K562 (cell line): ENCODE results near the gene BTBD18. TPM values are rescaled to one million over a fixed set of nuclear protein-coding genes. Genes with fewer than 3 reads are reported as not detected.

Source experiments
- ATAC-seq: fragments of 200-7000 bp; cut with Tn5 transposase; 3 replicates; pipeline ENCODE4 v1.9.1; 2020; ENCODE audit warnings: moderate library complexity
- BruUV-seq: library from RNA; stranded (reverse); fragments of 400-500 nt; replicated peaks from 2 replicates; lab custom pipeline; 2021; lab: Mats Ljungman, UMichigan
- CTCF ChIA-PET: fragments of 300-600 bp; formaldehyde crosslinking; extraction: SDS; loops from one replicate; lab custom pipeline; 2021; ENCODE audit warnings: low intra/inter-chr PET ratio; lab: Yijun Ruan, JAX
- POLR2A ChIA-PET: fragments of 300-600, 350-650 bp; sonication (Branson Sonifier 250); formaldehyde crosslinking; extraction: SDS; loops from one replicate; lab custom pipeline; 2021; ENCODE audit warnings: antibody characterized with exemption, inconsistent platforms; lab: Yijun Ruan, JAX
- DNase-seq, 4 experiments: peaks; one replicate each; pipeline versions ENCODE4 v3.0.0 to v3.0.0-alpha.2; 2011 to 2018; ENCODE audit warnings: low spot score in 3 of 4, mixed read lengths in 3 of 4; ENCODE audit errors: extremely low read depth in 1 of 4
- FAIRE-seq: peaks from 2 replicates; lab custom pipeline; 2011; peaks lifted over from hg19 to GRCh38; lab: Jason Lieb, UNC
- H2AFZ ChIP-seq: 2 replicates; pipeline ENCODE4 v1.6.0; 2011; ENCODE audit warnings: low read depth, low read length, control low read depth, inconsistent platforms
- H3K27ac ChIP-seq: fragments of 200-600 bp; 3 replicates; pipeline ENCODE4 v1.8.0; 2011; ENCODE audit warnings: low read depth, mild to moderate bottlenecking, control low read depth, inconsistent platforms, low read length, moderate library complexity, mixed read lengths; ENCODE audit errors: extremely low read depth
- H3K27me3 ChIP-seq, 2 experiments: fragments of 300-600 bp in 1 of 2; 2 replicates in 1 of 2; 3 replicates in 1 of 2; pipeline versions ENCODE4 v1.6.0 to v1.8.0; 2011; ENCODE audit warnings: inconsistent platforms in 2 of 2, low read length in 2 of 2, mild to moderate bottlenecking in 1 of 2, mixed read lengths in 1 of 2, moderate library complexity in 1 of 2; ENCODE audit not compliant: control insufficient read depth in 2 of 2, insufficient read depth in 2 of 2
- H3K36me3 ChIP-seq: fragments of 300-600 bp; 3 replicates; pipeline ENCODE4 v1.8.0; 2011; ENCODE audit warnings: mild to moderate bottlenecking, low read length, inconsistent platforms; ENCODE audit not compliant: control insufficient read depth, insufficient read depth
- H3K4me1 ChIP-seq, 2 experiments: fragments of 200-600 bp in 1 of 2; replicated peaks in 1 of 2; 2 replicates in 1 of 2; 3 replicates in 1 of 2; pipeline versions ENCODE4 v1.5.1 to v1.8.0; 2011; ENCODE audit warnings: inconsistent platforms in 2 of 2, low read length in 2 of 2, mild to moderate bottlenecking in 1 of 2, mixed read lengths in 1 of 2, moderate library complexity in 1 of 2; ENCODE audit not compliant: control insufficient read depth in 2 of 2, insufficient read depth in 2 of 2
- H3K4me2 ChIP-seq: 2 replicates; pipeline ENCODE4 v1.6.1; 2011; ENCODE audit warnings: low read length, control low read depth, inconsistent platforms, mixed read lengths; ENCODE audit not compliant: insufficient read depth
- H3K4me3 ChIP-seq: fragments of 200-600 bp; sonication (generic), shearing (Covaris generic); 2 replicates; pipeline ENCODE4 v1.5.1; 2016; ENCODE audit warnings: control low read depth, inconsistent platforms
- H3K79me2 ChIP-seq: fragments of 200-600 bp; 3 replicates; pipeline ENCODE4 v1.8.0; 2011; ENCODE audit warnings: low read length, inconsistent platforms; ENCODE audit not compliant: control insufficient read depth, insufficient read depth
- H3K9ac ChIP-seq, 2 experiments: 2 replicates each; pipeline versions ENCODE4 v1.6.0 to v1.6.1; 2011; ENCODE audit warnings: low read depth in 2 of 2, low read length in 2 of 2, control low read depth in 1 of 2, inconsistent platforms in 1 of 2, mild to moderate bottlenecking in 1 of 2, mixed read lengths in 1 of 2; ENCODE audit not compliant: insufficient read depth in 1 of 2
- H3K9me1 ChIP-seq: one replicate; pipeline ENCODE4 v1.6.0; 2011; ENCODE audit warnings: inconsistent platforms, mild to moderate bottlenecking, low read length, moderate library complexity; ENCODE audit not compliant: control insufficient read depth, insufficient read depth
- H3K9me3 ChIP-seq: replicated peaks from 2 replicates; pipeline ENCODE4 v1.5.1; 2011; ENCODE audit warnings: low read depth, low read length, inconsistent platforms; ENCODE audit not compliant: control insufficient read depth, insufficient read depth
- H4K20me1 ChIP-seq: replicated peaks from 2 replicates; pipeline ENCODE4 v1.6.1; 2011; ENCODE audit warnings: low read length, inconsistent platforms, mixed read lengths; ENCODE audit not compliant: control insufficient read depth, insufficient read depth
- ARID1B ChIP-seq: fragments of 450-650 bp; IDR thresholded peaks from 2 replicates; pipeline ENCODE4 v1.6.1; 2016; ENCODE audit warnings: antibody characterized with exemption, mild to moderate bottlenecking, inconsistent platforms
- ARID3A ChIP-seq: IDR thresholded peaks from 2 replicates; pipeline ENCODE4 v1.6.1; 2012; ENCODE audit warnings: low read depth, low read length, improper control_type of control experiment, borderline replicate concordance
- CBX5 ChIP-seq: IDR thresholded peaks from 2 replicates; pipeline ENCODE4 v1.6.1; 2014; ENCODE audit warnings: low read depth, borderline replicate concordance
- LARP7 ChIP-seq: fragments of 450-650 bp; IDR thresholded peaks from 2 replicates; pipeline ENCODE4 v1.6.1; 2016
- MYC ChIP-seq, 2 experiments: fragments of 250-450 bp in 1 of 2; sonication (Bioruptor Pico) in 1 of 2; IDR thresholded peaks; 2 replicates each; pipeline versions ENCODE4 v1.5.1 to v1.6.1; 2012 to 2021; ENCODE audit warnings: low read depth in 2 of 2, borderline replicate concordance in 1 of 2, improper control_type of control experiment in 1 of 2, low read length in 1 of 2, mild to moderate bottlenecking in 1 of 2, moderate library complexity in 1 of 2
- NR2C2 ChIP-seq, 2 experiments: fragments of 200-800 bp in 1 of 2; sonication (Bioruptor generic) in 1 of 2; sonication (generic) in 1 of 2; formaldehyde crosslinking in 1 of 2; IDR thresholded peaks; 2 replicates each; pipeline versions ENCODE4 v1.6.1 to v1.8.0; 2016 to 2022; ENCODE audit warnings: mild to moderate bottlenecking in 1 of 2, missing compliant biosample characterization in 1 of 2, missing genetic modification characterization in 1 of 2, missing genetic modification reagents in 1 of 2
- NR3C1 ChIP-seq: sonication (generic); formaldehyde crosslinking; IDR thresholded peaks from 2 replicates; pipeline ENCODE4 v1.8.1; 2022; ENCODE audit warnings: missing genetic modification reagents
- PHB ChIP-seq: fragments of 250-450 bp; sonication (Bioruptor Pico); IDR thresholded peaks from 2 replicates; pipeline ENCODE4 v1.5.0; 2021
- PHB2 ChIP-seq: fragments of 450-650 bp; IDR thresholded peaks from 2 replicates; pipeline ENCODE4 v1.6.1; 2017; ENCODE audit warnings: low read depth
- RCOR1 ChIP-seq, 2 experiments: IDR thresholded peaks; 2 replicates each; pipeline ENCODE4 v1.6.1; 2012; ENCODE audit warnings: low read depth in 2 of 2, low read length in 2 of 2, borderline replicate concordance in 1 of 2, improper control_type of control experiment in 1 of 2
- SIX5 ChIP-seq, 2 experiments: IDR thresholded peaks; 2 replicates each; pipeline ENCODE4 v1.6.1; 2011; ENCODE audit warnings: low read length in 2 of 2, borderline replicate concordance in 1 of 2, low read depth in 1 of 2, mild to moderate bottlenecking in 1 of 2, moderate library complexity in 1 of 2; ENCODE audit not compliant: insufficient read depth in 1 of 2
- SRSF1 ChIP-seq: fragments of 200-400 bp; formaldehyde crosslinking; IDR thresholded peaks from 2 replicates; pipeline ENCODE4 v1.6.1; 2017; ENCODE audit warnings: mild to moderate bottlenecking, low read depth, low read length, moderate library complexity
- SUPT5H ChIP-seq: fragments of 450-650 bp; IDR thresholded peaks from 2 replicates; pipeline ENCODE4 v1.6.1; 2016
- VEZF1 ChIP-seq: fragments of 200-800 bp; sonication (Bioruptor generic); IDR thresholded peaks from 2 replicates; pipeline ENCODE4 v1.6.1; 2017; ENCODE audit warnings: missing genetic modification characterization, missing compliant biosample characterization
- ZNF311 ChIP-seq: fragments of 250-450 bp; sonication (Bioruptor Pico); IDR thresholded peaks from 2 replicates; pipeline ENCODE4 v1.4.0; 2020; ENCODE audit warnings: mild to moderate bottlenecking, moderate library complexity
- ZNF551 ChIP-seq: fragments of 250-450 bp; sonication (Bioruptor Pico); IDR thresholded peaks from 2 replicates; pipeline ENCODE4 v1.5.0; 2021; ENCODE audit warnings: mild to moderate bottlenecking, moderate library complexity
- ZNF695 ChIP-seq: fragments of 450-650 bp; formaldehyde crosslinking; IDR thresholded peaks from 2 replicates; pipeline ENCODE4 v1.4.0; 2020; ENCODE audit warnings: mild to moderate bottlenecking, moderate library complexity
- WGBS: fragments of 100-300 bp; shearing (Covaris generic); methylation state at CpG from one replicate; pipeline ENCODE4 v1.1.6; 2016; ENCODE audit warnings: low coverage, mixed read lengths; ENCODE audit not compliant: insufficient coverage; ENCODE audit errors: missing lambda C conversion rate; 5-methylcytosine and 5-hydroxymethylcytosine counted together
- in situ Hi-C: fragments of 300-500 bp; cut with MboI; formaldehyde crosslinking; loops from 4 replicates; pipeline ENCODE4 v1.15.0; 2018; ENCODE audit warnings: inconsistent platforms, mixed read lengths
- intact Hi-C: fragments of 100-400 bp; cut with micrococcal nuclease; formaldehyde crosslinking; loops from 2 replicates; pipeline ENCODE4 v1.14.2; 2022
- polyA plus RNA-seq, 8 experiments: library from polyadenylated mRNA; depleted of rRNA in 4 of 8; stranded (reverse) in 5 of 8; unstranded in 3 of 8; fragments of >200 nt; fragmentation: Nextera tagmentation in 2 of 8; fragmentation: Illumina TruSeq in 1 of 8; extraction: Ambion mirVana in 2 of 8; extraction: Trizol in 1 of 8; gene quantifications; 2 replicates each; pipeline versions ENCODE4 v1.2.1 to v1.2.3, GENCODE V29; 2011 to 2014; ENCODE audit warnings: inconsistent platforms in 1 of 8, missing spikeins in 1 of 8
- total RNA-seq, 7 experiments: library from RNA; depleted of rRNA in 6 of 7; stranded (reverse); fragments of >200 nt in 6 of 7; fragmentation: Illumina TruSeq in 2 of 7; extraction: Trizol in 2 of 7; gene quantifications; 2 replicates each; pipeline versions ENCODE4 v1.2.1 to v1.2.3, GENCODE V29; 2011 to 2021; ENCODE audit warnings: low replicate concordance in 1 of 7
- TF ChIP-seq, protein P1 (sequence below): fragments of 450-650 bp; formaldehyde crosslinking; IDR thresholded peaks from 2 replicates; pipeline ENCODE4 v1.4.0; 2020; ENCODE audit warnings: mild to moderate bottlenecking

BTBD18 gene
- total and polyA plus RNA-seq, 9 of the 15 experiments (the other 6 are each of a cell fraction or from before 2014, with no cell fraction given), result 0.06 TPM; not detected in 8

DNA sequence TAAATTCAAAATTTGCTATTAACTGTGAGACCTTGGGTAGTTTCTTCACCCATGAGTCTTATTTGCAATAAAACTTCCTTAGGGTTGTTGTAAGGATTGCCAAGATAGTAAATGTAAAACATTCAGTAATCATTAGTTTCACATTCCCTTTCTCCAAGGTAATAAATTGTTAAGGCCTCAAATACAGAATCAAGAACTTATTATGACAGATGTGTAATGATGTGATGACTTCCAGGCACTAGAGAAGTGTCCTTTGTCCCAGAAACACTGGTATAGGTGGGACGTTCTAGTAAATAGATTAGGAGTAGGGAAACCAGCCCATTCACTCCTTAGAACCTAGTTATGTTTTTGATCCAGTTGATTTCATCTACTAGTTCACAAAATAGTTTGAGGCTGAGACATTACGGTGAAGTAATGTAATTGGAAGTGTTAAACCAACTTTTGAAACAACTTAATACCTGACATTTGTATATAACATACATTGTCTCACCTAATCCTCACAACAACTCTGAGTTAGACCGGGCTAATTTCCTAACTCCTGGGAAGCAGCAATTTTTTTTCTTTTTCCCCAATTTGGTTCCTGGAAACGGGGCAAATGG, 35.5 kb upstream of the BTBD18 start (continued):
- no peak for TF ChIP-seq VEZF1 (CRISPR knock-in tag)
- TF ChIP-seq LARP7, result no peak

DNA sequence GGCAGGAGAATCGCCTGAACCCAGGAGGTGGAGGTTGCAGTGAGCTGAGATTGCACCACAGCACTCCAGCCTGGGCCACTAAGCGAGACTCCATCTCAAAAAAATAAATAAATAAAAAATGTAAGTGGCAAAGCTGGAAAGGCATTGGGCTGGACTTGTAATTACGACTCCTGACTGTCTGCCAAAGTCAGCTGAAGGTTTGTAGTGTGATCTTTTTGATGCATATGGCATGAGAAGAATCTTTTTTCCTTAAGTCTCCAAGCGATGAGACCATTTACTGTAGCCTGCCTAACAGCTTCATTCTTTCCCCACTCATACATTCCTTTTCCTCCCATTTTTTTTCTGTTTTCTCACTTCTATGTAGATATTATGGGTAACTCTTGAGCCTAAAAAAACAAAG, 34.8 kb upstream of the BTBD18 start:
- in situ Hi-C loops, result no loop called here
- WGBS, result 91% methylated on average over 4 of the region's 4 CpGs
- peaks cover 6 to 15% of the 10 kb centered on the region in 2 experiments for H3K4me1 ChIP-seq
- TF ChIP-seq ARID3A (no peak), ZNF551 (CRISPR knock-in tag) (no peak), RCOR1 (IDR thresholded peaks at IDR 0.05; ENCODE audit: borderline replicate concordance in 1 of 2, low read depth in 2 of 2, low read length in 2 of 2) (no peak), NR2C2 (CRISPR knock-in tag; IDR thresholded peaks at IDR 0.05) (no peak), NR2C2 (tag; IDR thresholded peaks at IDR 0.05) (no peak), PHB2 (no peak), SUPT5H (no peak), ZNF695 (no peak), PHB (CRISPR knock-in tag) (no peak), ARID1B (no peak), CBX5 (no peak), SIX5 (IDR thresholded peaks at IDR 0.05; ENCODE audit: borderline replicate concordance in 1 of 2, insufficient read depth in 1 of 2, low read depth in 1 of 2, low read length in 2 of 2) (no peak), NR3C1 (CRISPR knock-in tag) (no peak), MYC (IDR thresholded peaks at IDR 0.05; ENCODE audit: low read depth, low read length) (no peak), MYC (CRISPR knock-in tag; IDR thresholded peaks at IDR 0.05; ENCODE audit: borderline replicate concordance, low read depth) (no peak), ZNF311 (CRISPR knock-in tag) (no peak), SRSF1 (no peak)
- TF ChIP-seq, protein P1, sequence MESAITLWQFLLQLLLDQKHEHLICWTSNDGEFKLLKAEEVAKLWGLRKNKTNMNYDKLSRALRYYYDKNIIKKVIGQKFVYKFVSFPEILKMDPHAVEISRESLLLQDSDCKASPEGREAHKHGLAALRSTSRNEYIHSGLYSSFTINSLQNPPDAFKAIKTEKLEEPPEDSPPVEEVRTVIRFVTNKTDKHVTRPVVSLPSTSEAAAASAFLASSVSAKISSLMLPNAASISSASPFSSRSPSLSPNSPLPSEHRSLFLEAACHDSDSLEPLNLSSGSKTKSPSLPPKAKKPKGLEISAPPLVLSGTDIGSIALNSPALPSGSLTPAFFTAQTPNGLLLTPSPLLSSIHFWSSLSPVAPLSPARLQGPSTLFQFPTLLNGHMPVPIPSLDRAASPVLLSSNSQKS (CRISPR knock-in tag), result no peak

More for the DNA sequence above, 34.8 kb upstream of the BTBD18 start:
- Histone ChIP-seq H3K36me3 (peaks cover 11% of the 10 kb centered on the region), H2AFZ (no peak overlapping the region), H3K9me1 (no peaks in the 10 kb centered on the region), H3K9me3 (no peaks in the 10 kb centered on the region), H3K4me3 (no peak overlapping the region), H3K79me2 (peaks cover 80% of the 10 kb centered on the region), H3K27ac (no peak overlapping the region), H3K4me2 (no peak overlapping the region), H4K20me1 (peaks cover 7% of the 10 kb centered on the region; the same call in 1 of the 2 replicates), H3K27me3 (no peaks in the 10 kb centered on the region), H3K9ac (no peak overlapping the region)
- BruUV-seq, result no TSS peak
- intact Hi-C loops, result no loop called here
- DNase-seq (no peak), FAIRE-seq (no peak), ATAC-seq (no peak)
- CTCF ChIA-PET, result no interaction called here
- POLR2A ChIA-PET, result no interaction called here
